HG03196 (cell line): ENCODE results near the gene TFE3.

Experiments
- ATAC-seq: cut with Tn5 transposase; IDR thresholded peaks from one replicate; pipeline ENCODE4 v1.9.1; 2021; ENCODE audit not compliant: unreplicated experiment

Gene TFE3, protein sequence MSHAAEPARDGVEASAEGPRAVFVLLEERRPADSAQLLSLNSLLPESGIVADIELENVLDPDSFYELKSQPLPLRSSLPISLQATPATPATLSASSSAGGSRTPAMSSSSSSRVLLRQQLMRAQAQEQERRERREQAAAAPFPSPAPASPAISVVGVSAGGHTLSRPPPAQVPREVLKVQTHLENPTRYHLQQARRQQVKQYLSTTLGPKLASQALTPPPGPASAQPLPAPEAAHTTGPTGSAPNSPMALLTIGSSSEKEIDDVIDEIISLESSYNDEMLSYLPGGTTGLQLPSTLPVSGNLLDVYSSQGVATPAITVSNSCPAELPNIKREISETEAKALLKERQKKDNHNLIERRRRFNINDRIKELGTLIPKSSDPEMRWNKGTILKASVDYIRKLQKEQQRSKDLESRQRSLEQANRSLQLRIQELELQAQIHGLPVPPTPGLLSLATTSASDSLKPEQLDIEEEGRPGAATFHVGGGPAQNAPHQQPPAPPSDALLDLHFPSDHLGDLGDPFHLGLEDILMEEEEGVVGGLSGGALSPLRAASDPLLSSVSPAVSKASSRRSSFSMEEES

DNA sequence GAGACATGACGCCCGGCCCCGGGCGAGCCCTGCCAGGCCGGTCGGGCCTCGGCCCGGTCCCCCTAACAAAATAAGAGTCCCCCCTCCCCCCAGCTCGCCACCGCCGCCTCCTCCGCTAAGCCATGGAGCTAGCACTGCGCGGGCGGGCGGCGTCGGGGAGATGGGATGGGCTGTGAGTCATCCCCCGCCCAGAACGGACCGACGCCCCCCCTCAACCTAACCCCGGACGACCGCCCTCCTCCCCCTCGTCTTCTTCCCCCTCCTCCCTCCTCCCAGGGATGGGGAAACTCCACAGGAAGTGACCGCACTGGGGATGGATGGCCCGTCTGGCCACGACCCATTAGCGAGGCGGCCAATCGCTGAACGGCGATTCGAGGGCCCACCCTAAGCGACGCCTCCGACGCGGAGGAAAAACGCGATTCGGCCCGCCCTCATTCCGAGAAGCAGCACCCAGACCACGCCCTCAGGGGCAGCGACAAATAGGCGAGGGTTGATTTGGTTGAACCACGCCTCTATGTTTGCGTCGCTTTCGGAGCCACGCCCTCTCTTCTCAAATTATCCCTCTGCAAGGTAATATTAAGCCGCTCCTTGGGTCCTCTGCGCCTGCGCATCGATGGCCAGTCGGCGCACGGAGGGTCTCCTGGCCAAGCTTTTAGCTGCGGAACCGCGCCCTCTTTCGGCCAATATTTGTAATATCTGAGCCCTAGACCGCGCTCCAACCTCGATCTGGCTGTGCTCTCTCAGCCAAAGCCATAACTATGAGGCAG is at the start of gene TFE3:
TSS of gene TFE3 (minus strand) at position 138 of the 767 bp plus-strand sequence. CDS start at position 7, 131 bp downstream.
- ATAC-seq, result peak; percentile 92

DNA sequence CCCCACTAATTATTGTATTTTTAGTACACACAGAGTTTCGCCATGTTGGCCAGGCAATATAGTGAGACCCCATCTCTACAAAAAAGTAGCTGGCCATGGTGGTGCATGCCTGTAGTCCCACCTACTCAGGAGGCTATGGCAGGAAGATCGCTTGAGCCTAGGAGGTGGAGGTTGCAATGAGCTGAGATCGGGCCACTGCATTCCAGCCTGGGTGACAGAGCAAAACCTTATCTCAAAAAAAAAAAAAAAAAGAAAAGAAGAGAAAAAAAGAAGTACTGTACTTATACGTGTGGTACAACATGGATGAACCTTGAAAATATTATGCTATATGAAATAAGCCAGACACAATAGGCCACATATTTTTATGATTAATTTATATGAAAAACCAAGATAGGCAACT is 46.4 kb upstream of the TFE3 start:
- ATAC-seq, result no peak

DNA sequence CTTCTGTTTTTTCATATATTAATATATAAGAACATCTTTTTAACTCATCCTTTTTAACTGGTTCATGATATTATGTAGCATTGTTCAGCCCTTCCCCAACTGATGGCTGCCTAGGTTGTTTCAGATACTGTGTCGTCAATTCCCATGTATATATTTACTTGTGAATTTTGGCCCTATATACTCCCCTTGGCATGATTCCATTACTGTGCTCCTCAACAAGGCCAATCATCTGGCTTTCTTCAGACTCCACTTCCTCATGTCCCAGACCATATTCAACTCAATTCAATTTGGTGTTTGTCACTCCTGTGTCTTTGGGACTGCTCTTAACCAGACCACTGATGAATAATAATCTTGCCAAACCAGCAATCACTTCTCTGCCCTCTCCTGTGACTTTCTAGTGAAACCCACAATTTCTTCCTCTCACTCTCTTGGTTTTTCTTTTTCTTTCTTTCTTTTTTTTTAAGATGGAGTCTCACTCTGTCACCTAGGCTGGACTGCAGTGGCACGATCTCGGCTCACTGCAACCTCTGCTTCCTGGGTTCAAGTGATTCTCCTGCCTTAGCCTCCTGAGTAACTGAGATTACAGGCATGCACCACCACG is 39.2 kb upstream of the TFE3 start:
- no peak for ATAC-seq

DNA sequence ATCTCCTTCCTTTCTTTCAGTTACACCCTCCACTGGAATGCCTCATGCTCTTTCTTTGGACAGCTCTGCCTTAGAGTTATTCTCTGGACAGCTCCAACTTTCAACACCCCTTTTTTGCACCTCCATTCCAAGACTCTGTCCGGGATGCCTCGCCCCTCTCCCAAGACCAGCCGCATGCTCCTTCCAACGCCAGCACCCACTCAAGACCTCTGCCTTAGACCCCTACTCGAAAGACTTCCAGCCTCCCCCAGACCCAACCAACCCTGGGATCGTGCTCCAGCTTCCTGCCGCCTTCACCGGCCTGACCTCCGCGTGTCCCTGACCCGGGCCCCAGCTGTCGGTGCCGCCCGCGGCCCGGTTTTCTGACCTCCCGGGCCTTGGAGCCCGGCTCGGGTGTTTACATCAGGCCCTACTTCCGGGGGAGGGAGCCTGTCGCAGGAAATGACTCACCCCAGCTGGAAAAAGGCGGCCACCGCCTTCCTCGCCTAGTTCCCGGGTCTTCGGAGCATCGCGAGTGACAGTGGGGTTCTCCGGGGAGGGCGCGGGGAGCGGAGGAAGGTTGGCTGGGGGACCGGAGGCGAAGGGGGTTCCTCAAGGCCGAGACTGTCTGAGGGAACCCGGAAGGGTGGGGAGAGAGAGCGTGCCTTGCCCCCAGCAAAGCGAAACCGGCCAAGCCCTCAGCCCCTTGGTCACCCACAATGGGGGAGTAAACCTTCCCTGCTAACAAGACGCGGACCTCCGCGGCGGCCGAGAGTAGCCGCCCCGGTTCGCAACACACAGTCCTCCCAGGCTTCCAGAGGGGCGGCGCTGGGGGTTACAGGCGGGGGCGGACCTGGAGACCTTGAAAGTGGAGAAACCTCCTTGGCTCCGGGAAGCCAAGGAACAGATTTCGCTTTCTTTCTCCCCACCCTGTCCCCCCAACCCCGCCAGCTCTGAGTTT is 36.6 kb upstream of the TFE3 start, which contains the start of gene WDR45:
TSS of gene WDR45 (minus strand) at position 399 of the 940 bp plus-strand sequence. CDS start 1,792 bp downstream, outside the sequence.
- ATAC-seq, result peak; percentile 64

DNA sequence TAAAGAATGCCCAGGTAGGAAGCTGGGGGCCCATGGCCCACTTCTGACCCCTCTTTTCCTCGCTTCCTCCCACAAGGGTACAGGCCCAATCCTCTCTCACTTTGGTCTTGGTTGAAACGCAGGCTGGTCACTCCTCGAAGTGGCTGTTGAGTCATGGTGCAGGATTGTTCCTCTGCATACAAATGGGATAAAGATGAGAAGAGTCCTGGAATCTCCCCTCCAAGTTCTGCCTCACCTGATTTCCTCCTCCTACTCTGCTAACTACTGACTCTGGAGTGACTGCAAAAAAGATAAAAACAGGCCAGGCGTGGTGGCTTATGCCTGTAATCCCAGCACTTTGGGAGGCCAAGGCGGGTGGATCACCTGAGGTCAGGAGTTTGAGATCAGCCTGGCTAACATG is 34.8 kb upstream of the TFE3 start:
- ATAC-seq, result no peak

DNA sequence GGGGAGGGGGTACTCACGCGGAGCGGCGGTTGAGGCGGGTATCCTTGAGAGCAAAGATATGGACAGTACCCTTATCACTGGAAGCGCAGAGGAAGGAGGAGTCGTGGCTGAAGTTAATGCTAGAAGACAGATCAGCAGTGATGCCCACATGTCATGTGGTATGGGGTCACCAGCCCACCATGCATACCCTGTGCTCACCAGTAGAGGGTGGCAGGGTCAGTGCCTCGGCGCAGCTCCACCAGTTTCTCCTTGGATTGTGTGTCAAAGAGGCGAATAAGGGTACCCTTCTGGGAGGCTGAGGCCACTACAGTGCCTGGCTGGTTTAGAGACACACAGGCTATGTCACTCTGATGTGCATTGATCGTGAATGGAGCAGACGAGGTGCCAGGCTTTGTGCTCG is 32.2 kb upstream of the TFE3 start:
- ATAC-seq, result no peak

DNA sequence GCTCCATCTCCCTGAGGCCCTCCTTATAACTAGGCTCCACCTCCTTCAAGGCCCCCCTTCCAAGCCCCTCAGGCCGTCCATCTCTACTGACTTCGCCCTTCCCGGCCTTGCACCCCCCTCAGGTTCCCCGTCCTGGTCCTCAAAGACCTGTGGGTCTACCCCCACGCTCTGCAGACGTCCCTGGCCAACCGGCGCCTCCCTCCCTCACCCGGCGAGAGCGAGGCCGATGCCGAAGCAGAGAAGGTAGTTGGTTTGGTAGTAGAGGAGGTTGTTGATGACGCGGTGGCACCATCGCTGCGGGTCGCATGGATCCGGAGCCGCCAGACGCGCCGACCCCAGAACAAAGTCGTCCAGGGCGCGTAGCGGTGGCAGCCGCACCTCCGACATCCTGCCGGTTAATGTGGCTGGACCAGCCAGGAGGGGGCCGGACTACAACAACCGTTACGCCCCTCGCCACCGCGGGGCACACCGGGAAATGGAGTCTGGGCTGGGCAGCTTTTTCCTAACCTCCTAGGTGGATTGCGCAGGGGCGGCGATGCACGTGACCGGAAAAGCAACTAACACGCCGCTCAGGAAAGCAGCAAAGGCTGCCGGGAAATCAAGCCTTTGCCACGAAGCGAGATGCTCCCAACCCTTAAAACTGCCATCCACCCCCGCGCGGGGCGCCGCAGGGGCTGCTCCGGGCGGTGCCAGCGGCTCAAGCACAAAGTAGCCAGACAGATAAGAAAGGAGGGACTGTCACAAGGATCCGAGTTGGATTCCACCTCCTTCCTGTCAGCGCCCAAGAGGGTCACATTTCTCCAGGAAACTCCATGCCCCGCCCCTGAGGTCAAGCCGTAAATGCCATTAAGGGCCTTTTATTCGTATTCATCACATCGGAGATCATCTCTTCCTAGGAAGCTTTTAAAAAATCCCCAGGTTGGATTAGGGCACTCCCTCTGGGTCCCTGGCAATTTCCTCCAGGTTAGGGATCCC is 30.7 kb upstream of the TFE3 start, which contains the start of gene PRAF2:
TSS of gene PRAF2 (minus strand) at position 402 of the 975 bp plus-strand sequence. CDS start at position 387, 15 bp downstream.
- ATAC-seq, result peak; percentile 76

DNA sequence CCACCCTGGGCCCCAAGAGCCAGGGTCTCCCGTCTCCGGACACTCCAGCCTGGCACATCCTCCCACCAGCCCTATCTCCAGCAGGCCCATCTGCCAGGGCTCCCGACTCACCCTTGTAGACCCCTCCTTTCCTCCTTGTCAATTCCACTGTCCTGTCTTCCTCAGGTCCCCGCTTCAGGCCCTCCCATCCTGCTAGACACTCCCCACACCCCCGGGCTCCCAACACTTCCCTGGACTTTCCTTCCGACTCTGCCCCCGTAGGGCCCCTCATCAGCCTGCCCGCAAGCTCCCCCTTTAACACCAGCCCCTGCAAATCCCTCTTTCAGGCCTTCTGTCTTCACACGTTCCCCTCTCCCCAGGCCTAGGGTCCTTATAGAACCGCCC is 29.5 kb upstream of the TFE3 start:
- no peak for ATAC-seq

DNA sequence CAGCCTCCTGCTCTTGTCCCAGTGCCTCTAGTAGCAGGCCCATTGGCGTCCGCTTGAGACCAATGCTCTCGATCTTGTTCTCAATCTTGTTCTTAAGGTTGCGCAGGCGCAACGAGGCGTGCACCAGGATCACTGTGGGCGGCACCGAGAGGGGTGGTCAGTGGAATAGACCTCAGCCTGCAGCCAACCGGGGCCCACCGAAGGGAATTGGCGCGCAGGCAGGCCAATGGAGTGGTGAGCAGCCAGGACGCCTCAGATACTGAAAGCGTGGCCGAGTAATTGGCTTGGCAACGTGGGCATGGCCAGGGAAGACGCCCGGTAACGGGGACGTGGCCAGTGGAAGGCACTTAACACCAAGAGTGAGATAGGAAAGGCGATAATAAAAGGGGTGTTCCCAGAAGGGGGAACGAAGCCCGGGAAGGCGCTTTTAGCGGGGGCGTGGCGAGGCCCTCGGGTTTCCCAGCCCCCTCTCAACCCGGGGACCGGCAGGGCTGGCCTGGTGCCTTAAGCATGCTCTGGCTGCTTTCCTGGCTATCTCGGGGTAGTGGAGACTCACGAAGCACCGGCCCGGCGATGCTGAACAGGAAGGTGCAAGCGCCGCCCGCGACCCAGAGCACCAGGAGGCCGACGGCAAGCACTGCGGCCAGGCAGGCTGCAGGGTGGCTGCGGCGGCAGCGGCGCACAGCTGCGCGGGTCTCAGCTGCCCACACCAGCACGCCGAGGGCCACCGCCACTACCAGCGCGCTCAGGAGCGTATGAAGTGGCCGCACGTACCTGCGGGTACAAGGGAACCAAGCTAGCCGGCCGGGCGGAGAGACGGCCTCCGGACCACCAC is 28.9 kb upstream of the TFE3 start:
- no peak for ATAC-seq

DNA sequence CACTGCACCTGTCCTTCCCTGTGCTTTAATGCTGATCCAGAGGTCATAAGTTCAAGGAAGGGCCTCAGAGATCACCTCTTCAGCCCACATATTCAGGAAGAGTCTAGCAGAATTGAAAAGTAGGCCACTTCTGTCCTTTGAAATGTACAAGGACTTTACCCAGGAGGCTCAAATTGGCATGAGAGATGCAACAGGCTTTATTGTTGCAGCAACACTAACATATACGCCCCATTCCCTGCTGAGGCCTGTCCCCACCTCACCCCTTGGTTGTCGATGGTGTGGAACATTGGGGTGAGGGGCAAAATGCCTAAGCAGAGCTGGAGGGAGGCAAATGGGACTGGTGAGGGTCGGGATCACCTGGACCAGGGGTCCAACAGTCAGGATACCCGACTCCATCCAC is 27.8 kb upstream of the TFE3 start:
- ATAC-seq, result no peak

DNA sequence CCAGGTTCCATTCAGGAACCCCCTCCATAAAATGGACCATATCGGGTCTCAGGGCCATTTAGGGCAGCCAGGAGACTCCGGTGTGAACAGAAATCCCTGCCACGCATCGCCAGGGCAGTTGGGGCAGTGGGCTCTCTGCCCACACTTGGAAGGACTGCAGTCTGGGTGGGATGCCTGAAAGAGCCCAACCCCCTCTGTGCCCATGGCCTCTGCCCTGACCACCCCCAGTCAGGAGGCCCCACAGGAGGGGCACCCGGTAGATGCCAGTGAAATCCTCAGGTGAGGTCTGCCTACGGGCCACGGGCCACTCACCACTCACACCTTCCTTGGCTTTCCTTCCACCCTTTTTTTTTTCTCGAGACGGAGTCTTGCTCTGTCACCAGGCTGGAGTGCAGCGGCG is 25.9 kb upstream of the TFE3 start:
- no peak for ATAC-seq

DNA sequence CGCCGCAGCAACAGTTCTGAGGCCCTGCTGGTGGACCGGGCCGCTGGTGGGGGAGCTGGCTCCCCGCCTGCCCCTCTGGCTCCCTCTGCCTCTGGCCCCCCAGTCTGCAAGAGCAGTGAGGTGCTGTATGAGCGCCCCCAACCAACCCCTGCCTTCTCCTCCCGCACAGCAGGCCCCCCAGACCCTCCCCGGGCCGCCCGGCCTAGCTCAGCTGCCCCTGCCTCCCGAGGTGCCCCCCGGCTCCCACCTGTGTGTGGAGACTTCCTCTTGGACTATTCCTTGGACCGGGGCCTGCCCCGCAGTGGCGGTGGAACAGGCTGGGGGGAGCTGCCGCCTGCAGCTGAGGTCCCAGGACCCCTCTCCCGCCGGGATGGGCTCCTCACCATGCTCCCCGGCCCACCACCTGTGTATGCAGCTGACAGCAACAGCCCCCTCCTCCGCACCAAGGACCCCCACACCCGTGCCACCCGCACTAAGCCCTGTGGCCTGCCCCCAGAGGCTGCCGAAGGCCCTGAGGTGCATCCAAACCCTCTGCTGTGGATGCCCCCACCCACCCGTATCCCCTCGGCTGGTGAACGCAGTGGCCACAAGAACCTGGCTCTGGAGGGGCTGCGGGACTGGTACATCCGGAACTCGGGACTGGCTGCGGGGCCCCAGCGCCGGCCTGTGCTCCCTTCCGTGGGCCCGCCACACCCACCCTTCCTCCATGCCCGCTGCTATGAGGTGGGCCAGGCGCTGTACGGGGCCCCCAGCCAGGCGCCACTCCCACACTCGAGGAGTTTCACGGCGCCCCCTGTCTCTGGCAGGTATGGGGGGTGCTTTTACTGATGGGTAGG is 24.3 kb upstream of the TFE3 start:
- no peak for ATAC-seq

DNA sequence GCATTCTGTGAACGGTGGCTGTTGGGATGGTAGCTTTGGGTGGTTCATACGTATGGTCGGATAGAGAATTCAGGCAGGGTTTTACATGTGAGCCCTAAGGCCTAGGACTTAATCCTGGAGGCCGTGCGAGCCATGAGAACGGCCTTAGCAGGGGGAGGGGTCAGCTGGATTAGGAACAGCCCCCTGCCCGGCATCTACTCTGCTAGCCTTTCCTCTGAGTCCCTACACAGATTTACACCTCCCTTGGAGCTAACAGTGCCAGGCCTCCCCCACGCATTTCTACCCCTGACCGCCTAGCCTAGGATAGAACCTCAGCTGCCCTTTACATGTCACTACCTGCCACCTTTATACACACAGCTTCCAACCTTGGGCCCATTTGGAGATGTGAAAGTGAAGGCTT is 23.5 kb upstream of the TFE3 start:
- no peak for ATAC-seq

DNA sequence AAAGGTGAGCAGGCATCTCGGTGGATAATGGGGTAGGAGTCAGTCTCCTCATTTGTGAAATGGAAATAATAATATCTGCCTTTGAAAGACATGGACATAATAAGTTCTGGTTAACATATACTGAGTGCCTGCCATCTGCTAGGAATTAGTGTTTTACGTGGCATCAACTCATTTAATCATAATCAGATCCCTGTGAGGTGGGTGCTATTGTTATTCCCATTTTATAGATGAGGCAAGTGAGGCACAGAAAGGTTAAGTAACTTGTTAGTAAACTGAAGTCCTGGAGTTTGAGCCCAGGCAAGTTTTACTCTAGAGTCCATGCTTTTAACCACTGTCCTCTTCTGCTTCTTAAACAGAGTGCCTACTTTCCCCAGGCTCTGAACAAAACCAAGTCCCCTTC is 23.1 kb upstream of the TFE3 start:
- ATAC-seq, result no peak

DNA sequence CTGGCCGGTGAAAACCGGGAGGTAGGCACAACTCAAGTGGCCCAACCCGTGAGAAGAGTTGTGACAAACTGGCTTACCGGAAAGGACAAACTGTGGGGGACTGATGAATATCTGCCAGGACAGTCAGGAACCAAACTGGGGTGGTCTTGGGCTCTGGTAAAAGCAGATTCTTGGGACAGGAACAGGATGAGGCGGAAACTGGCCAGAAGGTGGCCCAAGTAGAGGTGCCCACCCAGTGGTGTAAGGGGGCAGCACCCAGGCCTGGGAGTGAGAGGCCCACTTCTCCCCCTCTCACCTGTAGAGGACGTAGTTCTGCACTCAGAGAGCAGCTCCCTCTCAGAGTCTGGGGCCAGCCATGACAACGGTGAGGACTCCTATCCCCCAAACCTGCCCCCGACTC is 21.6 kb upstream of the TFE3 start:
- ATAC-seq, result no peak

DNA sequence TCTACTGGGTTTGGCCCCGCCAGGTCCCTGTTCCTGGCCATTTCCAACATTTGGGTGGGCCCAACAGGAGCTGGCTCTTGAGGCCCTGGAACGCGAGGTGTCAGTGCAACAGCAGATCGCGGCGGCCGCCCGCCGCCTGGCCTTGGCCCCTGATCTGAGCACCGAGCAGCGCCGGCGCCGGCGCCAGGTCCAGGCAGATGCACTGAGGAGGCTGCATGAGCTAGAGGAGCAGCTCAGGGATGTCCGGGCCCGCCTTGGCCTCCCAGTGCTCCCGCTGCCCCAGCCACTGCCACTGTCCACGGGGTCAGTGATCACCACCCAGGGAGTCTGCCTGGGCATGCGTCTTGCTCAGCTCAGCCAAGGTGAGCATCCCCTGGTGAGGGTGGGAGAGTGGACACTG is 21.1 kb upstream of the TFE3 start:
- ATAC-seq, result no peak

DNA sequence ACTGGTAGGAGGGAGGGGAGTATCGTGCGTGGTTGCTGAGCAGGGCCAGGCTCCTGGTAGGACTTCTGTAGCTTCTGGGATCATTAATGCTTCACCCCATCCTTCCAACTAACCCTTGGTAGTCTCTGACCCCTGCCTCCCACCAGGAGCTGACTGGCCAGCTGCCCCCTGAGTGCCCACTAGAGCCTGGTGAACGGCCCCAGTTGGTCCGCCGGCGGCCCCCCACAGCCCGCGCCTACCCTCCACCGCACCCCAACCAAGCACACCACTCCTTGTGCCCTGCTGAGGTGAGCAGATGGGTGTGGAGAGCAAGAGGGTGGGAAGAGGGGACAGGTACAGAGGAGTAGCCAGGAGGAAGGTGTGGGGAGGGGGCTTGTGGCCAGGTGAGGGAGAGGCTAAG is 20.6 kb upstream of the TFE3 start:
- no peak for ATAC-seq
